Endodermal cell (in vitro differentiated cells): ENCODE results near the gene C19orf53. TPM values are rescaled to one million over a fixed set of nuclear protein-coding genes. Genes with fewer than 3 reads are reported as not detected.

Experiments
- DNase-seq: peaks from one replicate; pipeline ENCODE4 v3.0.0-alpha.2; 2017
- H3K27ac ChIP-seq: 2 replicates; pipeline ENCODE4 v1.5.1; 2013; ENCODE audit warnings: mild to moderate bottlenecking, low read depth, low read length, moderate library complexity
- H3K27me3 ChIP-seq: 2 replicates; pipeline ENCODE4 v1.6.1; 2013; ENCODE audit warnings: mild to moderate bottlenecking, low read length, moderate library complexity; ENCODE audit not compliant: insufficient read depth, control insufficient read depth, poor library complexity, severe bottlenecking
- H3K36me3 ChIP-seq: 2 replicates; pipeline ENCODE4 v1.7.0; 2013; ENCODE audit warnings: mild to moderate bottlenecking, low read length, moderate library complexity; ENCODE audit not compliant: control insufficient read depth, insufficient read depth
- H3K4me1 ChIP-seq: one replicate; pipeline ENCODE4 v1.7.0; 2013; ENCODE audit warnings: low read length; ENCODE audit not compliant: control insufficient read depth, insufficient read depth
- H3K4me3 ChIP-seq: 2 replicates; pipeline ENCODE4 v1.5.1; 2013; ENCODE audit warnings: mild to moderate bottlenecking, low read length, moderate library complexity
- H3K9ac ChIP-seq: 2 replicates; pipeline ENCODE4 v1.6.1; 2013; ENCODE audit warnings: mild to moderate bottlenecking, low read length, moderate library complexity; ENCODE audit not compliant: poor library complexity, severe bottlenecking; ENCODE audit errors: extremely low read depth
- H3K9me3 ChIP-seq: 2 replicates; pipeline ENCODE4 v1.6.1; 2013; ENCODE audit warnings: mild to moderate bottlenecking, low read length, moderate library complexity; ENCODE audit not compliant: control insufficient read depth
- H3K27ac Mint-ChIP-seq: 2 replicates; pipeline ENCODE4 v1.8.0; 2020; ENCODE audit warnings: mixed read lengths
- H3K27me3 Mint-ChIP-seq: 2 replicates; pipeline ENCODE4 v1.8.0; 2021; ENCODE audit warnings: mild to moderate bottlenecking, mixed read lengths; ENCODE audit not compliant: insufficient read depth
- H3K36me3 Mint-ChIP-seq: 2 replicates; pipeline ENCODE4 v1.8.0; 2020; ENCODE audit warnings: low read depth, mixed read lengths
- H3K4me1 Mint-ChIP-seq: 2 replicates; pipeline ENCODE4 v1.8.0; 2020; ENCODE audit warnings: mixed read lengths
- H3K4me3 Mint-ChIP-seq: 2 replicates; pipeline ENCODE4 v1.8.0; 2020; ENCODE audit warnings: mild to moderate bottlenecking, moderate library complexity, mixed read lengths
- H3K9me3 Mint-ChIP-seq: 2 replicates; pipeline ENCODE4 v1.8.0; 2020; ENCODE audit warnings: mild to moderate bottlenecking, mixed read lengths
- CTCF ChIP-seq: fragments of 200-600 bp; sonication (generic); conservative IDR thresholded peaks from 2 replicates; pipeline ENCODE4 v1.5.0; 2021; ENCODE audit warnings: antibody characterized with exemption, mild to moderate bottlenecking
- WGBS, 2 experiments: methylation state at CpG; one replicate each; pipeline versions ENCODE4 v1.1.5 to v1.1.7; 2013; ENCODE audit warnings: missing lambda C conversion rate in 2 of 2, mixed read lengths in 1 of 2; ENCODE audit not compliant: insufficient coverage in 1 of 2, insufficient read length in 1 of 2; 5-methylcytosine and 5-hydroxymethylcytosine counted together
- total RNA-seq, 2 donors: library from RNA; stranded (reverse); fragmentation: NEBNext Ultra II Directional in 1 of 2; extraction: Animal tissue kit (Norgen Biotek cat#: 25700) in 1 of 2; gene quantifications; 2 replicates in 1 of 2; 3 replicates in 1 of 2; pipeline ENCODE4 v1.2.1, GENCODE V29; 2021

The C19orf53 gene
- total RNA-seq, 2 donors from 2014 or later, result 106 to 114 TPM

GRCh38 chr19:13757805-13758772 is 16.2 kb upstream of the C19orf53 start:
- H3K36me3 Mint-ChIP-seq, result peaks cover 74% of the 10 kb centered on the region

GRCh38 chr19:13758795-13759194 is 15.5 kb upstream of the C19orf53 start:
- no peak for TF ChIP-seq CTCF
- Histone ChIP-seq H3K9ac (no peak overlapping the region), H3K36me3 (peaks cover 72% of the 10 kb centered on the region), H3K27me3 (no peaks in the 10 kb centered on the region), H3K4me1 (no peaks in the 10 kb centered on the region), H3K9me3 (no peaks in the 10 kb centered on the region), H3K4me3 (no peak overlapping the region), H3K27ac (no peak overlapping the region)
- Mint-ChIP-seq H3K4me1 (no peaks in the 10 kb centered on the region), H3K27ac (no peak overlapping the region), H3K4me3 (no peak overlapping the region), H3K9me3 (peaks cover 1% of the 10 kb centered on the region), H3K36me3 (peaks cover 72% of the 10 kb centered on the region), H3K27me3 (no peaks in the 10 kb centered on the region)
- DNase-seq, result no peak
- 97 to 99% methylated on average over 20 to 24 of the region's 24 CpGs for WGBS, 2 experiments

More at GRCh38 chr19:13757805-13758772, 16.2 kb upstream of the C19orf53 start:
- Mint-ChIP-seq H3K4me1 (no peaks in the 10 kb centered on the region), H3K27me3 (no peaks in the 10 kb centered on the region), H3K4me3 (no peak overlapping the region), H3K9me3 (no peaks in the 10 kb centered on the region), H3K27ac (peak overlapping the region; percentile 14)
- no peak overlapping the region for H3K27ac ChIP-seq
- TF ChIP-seq CTCF, result no peak
- no peaks in the 10 kb centered on the region for H3K9me3 ChIP-seq
- no peak overlapping the region for H3K9ac ChIP-seq
- 90 to 92% methylated on average over 15 of the region's 15 CpGs for WGBS, 2 experiments
- peaks cover 69% of the 10 kb centered on the region for H3K36me3 ChIP-seq
- no peaks in the 10 kb centered on the region for H3K4me1 ChIP-seq
- H3K4me3 ChIP-seq, result no peak overlapping the region
- H3K27me3 ChIP-seq, result no peaks in the 10 kb centered on the region
- no peak for DNase-seq

- no peaks in the 10 kb centered on the region for H3K9me3 ChIP-seq
- no peak for DNase-seq
- peak; percentile 26 for TF ChIP-seq CTCF
- H3K4me1 ChIP-seq, result no peaks in the 10 kb centered on the region
- peaks cover 54% of the 10 kb centered on the region for H3K36me3 ChIP-seq
- Mint-ChIP-seq H3K4me3 (no peak overlapping the region), H3K36me3 (peaks cover 58% of the 10 kb centered on the region), H3K27ac (no peak overlapping the region), H3K27me3 (no peaks in the 10 kb centered on the region), H3K4me1 (peaks cover 5% of the 10 kb centered on the region), H3K9me3 (peaks cover 1% of the 10 kb centered on the region)
- H3K9ac ChIP-seq, result no peak overlapping the region
- no peaks in the 10 kb centered on the region for H3K27me3 ChIP-seq
- 80 to 92% methylated on average over 5 to 8 of the region's 8 CpGs for WGBS, 2 experiments
- no peak overlapping the region for H3K27ac ChIP-seq
- H3K4me3 ChIP-seq, result no peak overlapping the region
These were observed 12.8 kb upstream of the C19orf53 start for GRCh38 chr19:13761423-13761822.
